Caco-2 (cell line): Measurements from ENCODE around the gene SLC23A1. TPM values are rescaled to one million over a fixed set of nuclear protein-coding genes. Genes with fewer than 3 reads are reported as not detected.
"Not testable (repeated sequence)": the region's sequence is repeated elsewhere in the genome, so short reads cannot be mapped to it uniquely, and the experiment has no call there.

Experiments used
- BruUV-seq: library from RNA; stranded (reverse); fragments of 400-500 nt; replicated peaks from 2 replicates; lab custom pipeline; 2021; lab: Mats Ljungman, UMichigan
- CTCF ChIA-PET: fragments of 300-600 bp; sonication (Branson Sonifier 250); formaldehyde crosslinking; loops from one replicate; lab custom pipeline; 2022; ENCODE audit warnings: antibody characterized with exemption; lab: Charles Lee
- POLR2A ChIA-PET: fragments of 300-600 bp; sonication (Branson Sonifier 250); formaldehyde crosslinking; loops from one replicate; lab custom pipeline; 2022; ENCODE audit warnings: antibody characterized with exemption; lab: Charles Lee
- DNase-seq, 2 experiments: peaks; one replicate each; pipeline versions ENCODE4 v3.0.0 to v3.0.0-alpha.2; 2020 to 2022
- H3K27me3 ChIP-seq: replicated peaks from 2 replicates; pipeline ENCODE4 v1.6.0; 2011; ENCODE audit warnings: low read length; ENCODE audit not compliant: control insufficient read depth, insufficient read depth
- H3K36me3 ChIP-seq: 2 replicates; pipeline ENCODE4 v1.5.1; 2011; ENCODE audit warnings: low read length; ENCODE audit not compliant: control insufficient read depth, insufficient read depth
- H3K4me1 ChIP-seq: fragments of 250-450 bp; sonication (Bioruptor Pico); 2 replicates; pipeline ENCODE4 v1.5.1; 2020; ENCODE audit warnings: mild to moderate bottlenecking
- H3K4me3 ChIP-seq: 2 replicates; pipeline ENCODE4 v1.5.1; 2011; ENCODE audit warnings: low read depth, mild to moderate bottlenecking, control low read depth, low read length
- H3K9me3 ChIP-seq: fragments of 250-450 bp; sonication (Bioruptor Pico); 2 replicates; pipeline ENCODE4 v1.5.1; 2020; ENCODE audit warnings: mild to moderate bottlenecking, moderate library complexity
- H3K27ac Mint-ChIP-seq: one replicate; pipeline ENCODE4 v1.8.0; 2022; ENCODE audit warnings: mixed read lengths; ENCODE audit not compliant: unreplicated experiment
- H3K27me3 Mint-ChIP-seq: one replicate; pipeline ENCODE4 v1.8.0; 2022; ENCODE audit warnings: mixed read lengths; ENCODE audit not compliant: insufficient read depth, unreplicated experiment
- H3K36me3 Mint-ChIP-seq: one replicate; pipeline ENCODE4 v1.8.0; 2022; ENCODE audit warnings: mild to moderate bottlenecking, mixed read lengths; ENCODE audit not compliant: insufficient read depth, unreplicated experiment
- H3K4me1 Mint-ChIP-seq: one replicate; pipeline ENCODE4 v1.8.0; 2022; ENCODE audit warnings: low read depth, mixed read lengths; ENCODE audit not compliant: unreplicated experiment
- H3K4me3 Mint-ChIP-seq: one replicate; pipeline ENCODE4 v1.8.0; 2022; ENCODE audit warnings: mild to moderate bottlenecking, moderate library complexity, mixed read lengths; ENCODE audit not compliant: unreplicated experiment
- H3K9me3 Mint-ChIP-seq: one replicate; pipeline ENCODE4 v1.8.0; 2022; ENCODE audit warnings: mixed read lengths; ENCODE audit not compliant: unreplicated experiment
- CTCF ChIP-seq, 2 experiments: fragments of 200-600 bp in 1 of 2; IDR thresholded peaks; 1 replicate in 1 of 2; 2 replicates in 1 of 2; pipeline versions ENCODE4 v1.5.1 to v1.8.0; 2011 to 2022; ENCODE audit warnings: antibody characterized with exemption in 1 of 2, control low read depth in 1 of 2, inconsistent platforms in 1 of 2, low read depth in 1 of 2, low read length in 1 of 2, mild to moderate bottlenecking in 1 of 2, moderate library complexity in 1 of 2; ENCODE audit not compliant: insufficient read depth in 1 of 2, severe bottlenecking in 1 of 2, unreplicated experiment in 1 of 2
- intact Hi-C: fragments of 100-400 bp; cut with micrococcal nuclease; formaldehyde crosslinking; loops from one replicate; pipeline ENCODE4 v1.10.0; 2022; ENCODE audit not compliant: unreplicated experiment
- total RNA-seq: library from RNA; stranded (reverse); gene quantifications from 2 replicates; pipeline ENCODE4 v1.2.3, GENCODE V29; 2022

SLC23A1 gene
- total RNA-seq, 1 experiment from 2014 or later, result 20.4 TPM

- H3K27ac Mint-ChIP-seq, result no peak overlapping the region
- intact Hi-C loops, result no loop called here
- H3K4me1 Mint-ChIP-seq, result no peaks in the 10 kb centered on the region
- ChIA-PET CTCF (no interaction called here), POLR2A (no interaction called here)
- Histone ChIP-seq H3K4me3 (no peak overlapping the region), H3K4me1 (no peaks in the 10 kb centered on the region), H3K27me3 (no peaks in the 10 kb centered on the region), H3K9me3 (no peaks in the 10 kb centered on the region), H3K36me3 (no peaks in the 10 kb centered on the region)
- peaks cover 39% of the 10 kb centered on the region for H3K36me3 Mint-ChIP-seq
- no peak for DNase-seq
- TF ChIP-seq CTCF (IDR thresholded peaks at IDR 0.05; ENCODE audit: insufficient read depth in 1 of 2, low read depth in 1 of 2, low read length in 1 of 2, severe bottlenecking in 1 of 2, unreplicated experiment in 1 of 2), result no peak
- no peaks in the 10 kb centered on the region for H3K27me3 Mint-ChIP-seq
- H3K4me3 Mint-ChIP-seq, result no peak overlapping the region
- no TSS peak for BruUV-seq
- H3K9me3 Mint-ChIP-seq, result no peaks in the 10 kb centered on the region
Observed at GRCh38 chr5:139360384-139360783, 22.7 kb downstream of the SLC23A1 start.

GRCh38 chr5:139358064-139358463 lies 25.0 kb downstream of the SLC23A1 start:
- H3K27me3 ChIP-seq, result no peaks in the 10 kb centered on the region
- no peak for TF ChIP-seq CTCF (IDR thresholded peaks at IDR 0.05; ENCODE audit: insufficient read depth in 1 of 2, low read depth in 1 of 2, low read length in 1 of 2, severe bottlenecking in 1 of 2, unreplicated experiment in 1 of 2)
- no peaks in the 10 kb centered on the region for H3K27me3 Mint-ChIP-seq
- BruUV-seq, result no TSS peak
- ChIA-PET CTCF (no interaction called here), POLR2A (no interaction called here)
- intact Hi-C loops, result no loop called here
- 0 out of 2 replicates have a peak, but pooled peaks cover 3% of the 10 kb centered on the region for H3K9me3 ChIP-seq
- no peak overlapping the region for H3K4me3 Mint-ChIP-seq
- no peak overlapping the region for H3K27ac Mint-ChIP-seq
- H3K36me3 Mint-ChIP-seq, result peaks cover 35% of the 10 kb centered on the region
- peaks cover 11% of the 10 kb centered on the region for H3K9me3 Mint-ChIP-seq
- no peak overlapping the region for H3K4me3 ChIP-seq
- no peaks in the 10 kb centered on the region for H3K4me1 ChIP-seq
- no peaks in the 10 kb centered on the region for H3K4me1 Mint-ChIP-seq
- DNase-seq, result no peak
- H3K36me3 ChIP-seq, result no peaks in the 10 kb centered on the region

- H3K27ac Mint-ChIP-seq, H3K27me3 ChIP-seq, BruUV-seq, H3K4me3 ChIP-seq, H3K27me3 Mint-ChIP-seq, H3K4me1 ChIP-seq, H3K4me3 Mint-ChIP-seq, POLR2A ChIA-PET, H3K4me1 Mint-ChIP-seq, H3K9me3 ChIP-seq, H3K36me3 ChIP-seq, DNase-seq, CTCF ChIA-PET: not testable (repeated sequence)
- intact Hi-C loops, result loop anchor here (2.0 kb wide), 1 partner anchor 13 kb away; no protein-coding TSS in a partner anchor
- peaks cover 11% of the 10 kb centered on the region for H3K9me3 Mint-ChIP-seq
- H3K36me3 Mint-ChIP-seq, result peaks cover 34% of the 10 kb centered on the region
Observed at GRCh38 chr5:139355900-139356299, 27.2 kb downstream of the SLC23A1 start.
